ENCODE results near the gene MLPH. TPM values are rescaled to one million over a fixed set of nuclear protein-coding genes. Genes with fewer than 3 reads are reported as not detected.
A peak's percentile ranks its signal among the peaks of the same experiment; 100 is the strongest.

Gene MLPH
- total and polyA plus RNA-seq, 2 of the 4 experiments (the other 2 are of a cell fraction) = 13.8 to 21.6 TPM

DNA sequence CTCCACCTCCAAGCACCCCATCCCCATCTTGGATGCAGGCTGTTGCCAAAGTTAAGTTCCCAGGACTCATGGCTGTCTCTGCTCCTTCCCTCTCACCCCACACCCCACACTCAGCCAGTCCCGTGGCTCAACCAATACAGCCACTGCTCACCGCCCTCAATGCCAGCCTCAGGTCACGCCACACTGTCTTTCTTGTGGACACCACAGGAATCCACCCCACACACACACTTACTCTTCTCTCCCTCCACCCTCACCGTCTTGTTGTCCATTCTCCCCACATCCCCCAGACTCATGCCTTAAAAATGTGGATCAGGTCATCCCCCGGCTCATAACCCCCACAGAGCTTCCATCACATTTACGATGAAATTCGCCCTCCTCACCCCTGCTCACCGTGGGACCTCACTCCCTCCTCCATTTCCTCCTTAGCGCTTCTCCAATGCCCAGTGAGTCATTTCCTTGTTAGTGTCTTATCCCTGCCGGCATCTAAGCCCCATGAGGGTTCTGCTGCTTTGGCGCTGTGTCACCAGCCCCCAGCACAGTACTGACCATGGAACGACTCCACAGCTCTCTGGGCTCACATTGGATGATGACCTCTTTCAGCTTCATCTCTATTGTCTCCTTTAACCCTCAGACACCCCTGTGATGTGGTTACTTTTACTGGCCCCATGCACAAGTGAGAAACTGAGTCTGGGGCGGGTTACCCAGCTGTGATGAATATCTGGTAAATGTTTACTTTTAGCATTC, 13.8 kb downstream of the MLPH start:
- Histone ChIP-seq H3K4me1 (ENCODE audit: control insufficient read depth, insufficient read depth, low read length) (peaks cover 25% of the 10 kb centered on the region), H3K4ac (ENCODE audit: low read depth, low read length) (peak overlapping the region; percentile 96), H4K8ac (ENCODE audit: low read depth in 2 of 2, low read length in 2 of 2) (peak overlapping the region; percentile 83 to 99), H3K79me1 (ENCODE audit: low read depth in 1 of 2, low read length in 2 of 2) (peaks cover 18 to 75% of the 10 kb centered on the region in 2 experiments), H3K9ac (ENCODE audit: low read depth, low read length) (peak overlapping the region; percentile 57), H3K9me1 (ENCODE audit: insufficient read depth, low read length) (peaks cover 30% of the 10 kb centered on the region), H3K27me3 (ENCODE audit: control insufficient read depth, insufficient read depth, low read length) (no peaks in the 10 kb centered on the region), H4K5ac (ENCODE audit: low read depth, low read length) (peak overlapping the region; percentile 73), H2BK5ac (ENCODE audit: low read depth, low read length, poor library complexity, severe bottlenecking) (peak overlapping the region; percentile 91), H2BK120ac (ENCODE audit: low read depth, low read length) (peak overlapping the region; percentile 95), H2AK9ac (replicated peaks; ENCODE audit: low read depth, low read length, poor library complexity) (peak overlapping the region; percentile 84), H3K36me3 (ENCODE audit: control insufficient read depth, insufficient read depth, low read length) (peaks cover 3% of the 10 kb centered on the region; the same call in 1 of the 2 replicates), H3K9me3 (ENCODE audit: control insufficient read depth, insufficient read depth, low read length) (no peaks in the 10 kb centered on the region), H4K91ac (ENCODE audit: insufficient read depth, low read depth, low read length) (peak overlapping the region; percentile 94), H3K56ac (ENCODE audit: extremely low read depth, insufficient read depth, low read length) (peak overlapping the region; percentile 93), H3K4me3 (ENCODE audit: insufficient read depth, low read depth, low read length) (no peak overlapping the region), H2BK15ac (ENCODE audit: low read depth, low read length) (peak overlapping the region; percentile 96), H4K20me1 (ENCODE audit: insufficient read depth, low read length) (no peaks in the 10 kb centered on the region), H3K18ac (ENCODE audit: low read depth, low read length) (peak overlapping the region; percentile 62), H2BK20ac (ENCODE audit: low read depth, low read length) (peak overlapping the region; percentile 92), H3K14ac (replicated peaks; ENCODE audit: low read depth, low read length) (peak overlapping the region; percentile 91), H2AFZ (replicated peaks; ENCODE audit: low read length, poor library complexity) (peak overlapping the region; percentile 83), H3K27ac (ENCODE audit: insufficient read depth, low read length) (peak overlapping the region; percentile 86), H2AK5ac (ENCODE audit: low read depth, low read length) (peak overlapping the region; percentile 99), H3K23ac (ENCODE audit: low read depth, low read length) (peak overlapping the region; percentile 91), H3K4me2 (ENCODE audit: low read depth, low read length) (peak overlapping the region; percentile 47)
- ATAC-seq (ENCODE audit: low read depth) (peak; percentile 90), DNase-seq (peak; percentile 100)
- ChIA-PET CTCF (interaction anchor here (1.3 to 2.6 kb wide), 3 partner anchors 29 to 79 kb away, joined by 3 to 9 read pairs (median 3); no protein-coding TSS in a partner anchor), POLR2A (ENCODE audit: unreplicated experiment) (interaction anchor here (0.6 to 1.3 kb wide), 2 partner anchors 81 to 91 kb away, joined by 3 read pairs; no protein-coding TSS in a partner anchor)
- no TSS peak for BruUV-seq (replicated peaks)
- in situ Hi-C loops (cut with MboI; ENCODE audit: low sequenced_read_pairs) (no loop called here), intact Hi-C loops (cut with micrococcal nuclease) (loop anchor here (1.0 kb wide), 1 partner anchor 71 kb away; no protein-coding TSS in a partner anchor), dilution Hi-C loops (cut with HindIII; ENCODE audit: low sequenced_read_pairs, unreplicated experiment) (no loop called here)
- WGBS, 2 experiments (ENCODE audit: extremely low coverage in 2 of 2, insufficient read length in 1 of 2) = 0% methylated on average over 7 of the region's 13 CpGs; no CpG with 5 or more reads in 1 of the 2 experiments
- TF ChIP-seq RCOR1 (IDR thresholded peaks at IDR 0.05; ENCODE audit: insufficient replicate concordance, low read length) = no peak
- peak; percentile 89 for TF ChIP-seq BHLHE40 (IDR thresholded peaks at IDR 0.05; ENCODE audit: low read depth, low read length)
- peak; percentile 98 for TF ChIP-seq FOS (IDR thresholded peaks at IDR 0.05; ENCODE audit: low read depth, low read length)
- TF ChIP-seq CHD1 (IDR thresholded peaks at IDR 0.05; ENCODE audit: low read depth, low read length) = 0 out of 2 replicates have a peak, but pooled peaks have one; percentile 60
- TF ChIP-seq, protein P1, sequence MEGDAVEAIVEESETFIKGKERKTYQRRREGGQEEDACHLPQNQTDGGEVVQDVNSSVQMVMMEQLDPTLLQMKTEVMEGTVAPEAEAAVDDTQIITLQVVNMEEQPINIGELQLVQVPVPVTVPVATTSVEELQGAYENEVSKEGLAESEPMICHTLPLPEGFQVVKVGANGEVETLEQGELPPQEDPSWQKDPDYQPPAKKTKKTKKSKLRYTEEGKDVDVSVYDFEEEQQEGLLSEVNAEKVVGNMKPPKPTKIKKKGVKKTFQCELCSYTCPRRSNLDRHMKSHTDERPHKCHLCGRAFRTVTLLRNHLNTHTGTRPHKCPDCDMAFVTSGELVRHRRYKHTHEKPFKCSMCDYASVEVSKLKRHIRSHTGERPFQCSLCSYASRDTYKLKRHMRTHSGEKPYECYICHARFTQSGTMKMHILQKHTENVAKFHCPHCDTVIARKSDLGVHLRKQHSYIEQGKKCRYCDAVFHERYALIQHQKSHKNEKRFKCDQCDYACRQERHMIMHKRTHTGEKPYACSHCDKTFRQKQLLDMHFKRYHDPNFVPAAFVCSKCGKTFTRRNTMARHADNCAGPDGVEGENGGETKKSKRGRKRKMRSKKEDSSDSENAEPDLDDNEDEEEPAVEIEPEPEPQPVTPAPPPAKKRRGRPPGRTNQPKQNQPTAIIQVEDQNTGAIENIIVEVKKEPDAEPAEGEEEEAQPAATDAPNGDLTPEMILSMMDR (conservative IDR thresholded peaks at IDR 0.05; ENCODE audit: low read depth, low read length) = no peak
- TF ChIP-seq RFX5 (IDR thresholded peaks at IDR 0.05; ENCODE audit: low read depth, low read length) = no peak
- TF ChIP-seq MAZ (IDR thresholded peaks at IDR 0.05; ENCODE audit: borderline replicate concordance, low read depth, low read length) = peak; percentile 83
- TF ChIP-seq RAD21 (IDR thresholded peaks at IDR 0.05; ENCODE audit: low read length) = peak; percentile 11
- TF ChIP-seq POLR2A (IDR thresholded peaks at IDR 0.05; ENCODE audit: low read depth, low read length) = peak; percentile 66
- TF ChIP-seq MAFK (IDR thresholded peaks at IDR 0.05; ENCODE audit: low read depth, low read length) = no peak
- TF ChIP-seq MXI1 (IDR thresholded peaks at IDR 0.05; ENCODE audit: borderline replicate concordance, low read depth, low read length) = no peak
- TF ChIP-seq CEBPB (IDR thresholded peaks at IDR 0.05; ENCODE audit: low read depth, low read length) = peak; percentile 1
- TF ChIP-seq, protein P2, sequence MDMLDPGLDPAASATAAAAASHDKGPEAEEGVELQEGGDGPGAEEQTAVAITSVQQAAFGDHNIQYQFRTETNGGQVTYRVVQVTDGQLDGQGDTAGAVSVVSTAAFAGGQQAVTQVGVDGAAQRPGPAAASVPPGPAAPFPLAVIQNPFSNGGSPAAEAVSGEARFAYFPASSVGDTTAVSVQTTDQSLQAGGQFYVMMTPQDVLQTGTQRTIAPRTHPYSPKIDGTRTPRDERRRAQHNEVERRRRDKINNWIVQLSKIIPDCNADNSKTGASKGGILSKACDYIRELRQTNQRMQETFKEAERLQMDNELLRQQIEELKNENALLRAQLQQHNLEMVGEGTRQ (IDR thresholded peaks at IDR 0.05; ENCODE audit: low read depth, low read length) = peak; percentile 56
- TF ChIP-seq, protein P3, sequence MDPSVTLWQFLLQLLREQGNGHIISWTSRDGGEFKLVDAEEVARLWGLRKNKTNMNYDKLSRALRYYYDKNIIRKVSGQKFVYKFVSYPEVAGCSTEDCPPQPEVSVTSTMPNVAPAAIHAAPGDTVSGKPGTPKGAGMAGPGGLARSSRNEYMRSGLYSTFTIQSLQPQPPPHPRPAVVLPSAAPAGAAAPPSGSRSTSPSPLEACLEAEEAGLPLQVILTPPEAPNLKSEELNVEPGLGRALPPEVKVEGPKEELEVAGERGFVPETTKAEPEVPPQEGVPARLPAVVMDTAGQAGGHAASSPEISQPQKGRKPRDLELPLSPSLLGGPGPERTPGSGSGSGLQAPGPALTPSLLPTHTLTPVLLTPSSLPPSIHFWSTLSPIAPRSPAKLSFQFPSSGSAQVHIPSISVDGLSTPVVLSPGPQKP (IDR thresholded peaks at IDR 0.05; ENCODE audit: borderline replicate concordance, low read depth, low read length) = no peak

All from IMR-90 (cell line).